Measurements from ENCODE around the gene CLMN. TPM values are rescaled to one million over a fixed set of nuclear protein-coding genes. Genes with fewer than 3 reads are reported as not detected.

CLMN gene
- total RNA-seq, 1 donor = 1.1 TPM

DNA sequence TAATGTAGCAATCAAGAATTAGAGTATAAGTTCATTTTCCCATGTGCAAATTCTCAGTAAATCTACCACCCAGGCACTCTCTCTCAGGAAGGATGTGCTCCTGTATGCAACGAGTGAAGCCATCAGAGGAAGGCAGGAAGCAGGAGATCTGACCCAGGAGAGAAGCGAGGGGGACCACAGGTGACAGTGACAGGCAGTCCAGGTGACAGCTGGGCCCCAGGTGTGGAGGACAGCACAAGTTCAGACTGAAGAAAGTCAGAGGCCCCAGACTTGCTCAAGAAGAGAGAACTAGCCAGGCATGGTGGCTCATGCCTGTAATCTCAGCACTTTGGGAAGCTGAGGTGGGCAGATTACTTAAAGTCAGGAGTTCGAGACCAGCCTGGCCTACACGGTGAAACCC lies 13.8 kb downstream of the CLMN start:
- Histone ChIP-seq H3K9me3 (ENCODE audit: low read depth, low read length) (no peaks in the 10 kb centered on the region), H3K4me1 (ENCODE audit: insufficient read depth, low read length) (no peaks in the 10 kb centered on the region), H4K20me1 (ENCODE audit: insufficient read depth, low read length) (no peaks in the 10 kb centered on the region), H2AFZ (ENCODE audit: low read length) (no peak overlapping the region), H3K79me2 (ENCODE audit: insufficient read depth, low read length) (no peaks in the 10 kb centered on the region), H3K27me3 (ENCODE audit: insufficient read depth, low read length) (peaks cover 13% of the 10 kb centered on the region), H3K4me3 (ENCODE audit: insufficient read depth, low read length) (no peak overlapping the region), H3K4me2 (ENCODE audit: insufficient read depth, low read length) (no peak overlapping the region), H3K27ac (ENCODE audit: low read depth, low read length) (no peak overlapping the region), H3K36me3 (ENCODE audit: insufficient read depth, low read length) (no peaks in the 10 kb centered on the region)
- DNase-seq (ENCODE audit: insufficient read length, low spot score, missing footprints) = no peak
- TF ChIP-seq, protein P1, sequence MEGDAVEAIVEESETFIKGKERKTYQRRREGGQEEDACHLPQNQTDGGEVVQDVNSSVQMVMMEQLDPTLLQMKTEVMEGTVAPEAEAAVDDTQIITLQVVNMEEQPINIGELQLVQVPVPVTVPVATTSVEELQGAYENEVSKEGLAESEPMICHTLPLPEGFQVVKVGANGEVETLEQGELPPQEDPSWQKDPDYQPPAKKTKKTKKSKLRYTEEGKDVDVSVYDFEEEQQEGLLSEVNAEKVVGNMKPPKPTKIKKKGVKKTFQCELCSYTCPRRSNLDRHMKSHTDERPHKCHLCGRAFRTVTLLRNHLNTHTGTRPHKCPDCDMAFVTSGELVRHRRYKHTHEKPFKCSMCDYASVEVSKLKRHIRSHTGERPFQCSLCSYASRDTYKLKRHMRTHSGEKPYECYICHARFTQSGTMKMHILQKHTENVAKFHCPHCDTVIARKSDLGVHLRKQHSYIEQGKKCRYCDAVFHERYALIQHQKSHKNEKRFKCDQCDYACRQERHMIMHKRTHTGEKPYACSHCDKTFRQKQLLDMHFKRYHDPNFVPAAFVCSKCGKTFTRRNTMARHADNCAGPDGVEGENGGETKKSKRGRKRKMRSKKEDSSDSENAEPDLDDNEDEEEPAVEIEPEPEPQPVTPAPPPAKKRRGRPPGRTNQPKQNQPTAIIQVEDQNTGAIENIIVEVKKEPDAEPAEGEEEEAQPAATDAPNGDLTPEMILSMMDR (IDR thresholded peaks at IDR 0.05; ENCODE audit: extremely low read depth, low read depth, low read length) = no peak

DNA sequence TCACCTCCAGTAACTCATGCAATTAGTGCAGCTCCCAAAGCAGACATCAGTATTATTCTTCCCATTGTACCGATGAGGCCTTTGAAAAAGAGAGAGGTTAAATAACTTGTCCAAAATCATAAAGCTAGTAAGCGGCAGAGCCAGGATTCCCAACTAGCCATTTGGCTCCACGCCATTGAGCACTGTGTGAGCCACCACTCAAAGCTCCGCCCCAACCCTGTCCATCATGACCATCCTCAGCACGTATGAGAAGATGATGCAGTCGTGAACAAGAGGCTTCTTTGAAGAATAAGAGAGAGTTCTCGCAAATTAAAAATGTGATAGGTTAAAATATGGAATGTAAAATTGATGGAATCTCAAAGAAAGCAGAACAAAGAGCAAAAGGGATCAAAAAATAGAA lies 14.6 kb downstream of the CLMN start:
- Histone ChIP-seq H2AFZ (ENCODE audit: low read length) (no peak overlapping the region), H3K27me3 (ENCODE audit: insufficient read depth, low read length) (peaks cover 13% of the 10 kb centered on the region), H3K36me3 (ENCODE audit: insufficient read depth, low read length) (no peaks in the 10 kb centered on the region), H3K79me2 (ENCODE audit: insufficient read depth, low read length) (no peaks in the 10 kb centered on the region), H3K4me1 (ENCODE audit: insufficient read depth, low read length) (no peaks in the 10 kb centered on the region), H3K27ac (ENCODE audit: low read depth, low read length) (no peak overlapping the region), H4K20me1 (ENCODE audit: insufficient read depth, low read length) (no peaks in the 10 kb centered on the region), H3K4me2 (ENCODE audit: insufficient read depth, low read length) (no peak overlapping the region), H3K4me3 (ENCODE audit: insufficient read depth, low read length) (no peak overlapping the region), H3K9me3 (ENCODE audit: low read depth, low read length) (no peaks in the 10 kb centered on the region)
- no peak for DNase-seq (ENCODE audit: insufficient read length, low spot score, missing footprints)
- TF ChIP-seq, protein P1 (IDR thresholded peaks at IDR 0.05; ENCODE audit: extremely low read depth, low read depth, low read length) = no peak

DNA sequence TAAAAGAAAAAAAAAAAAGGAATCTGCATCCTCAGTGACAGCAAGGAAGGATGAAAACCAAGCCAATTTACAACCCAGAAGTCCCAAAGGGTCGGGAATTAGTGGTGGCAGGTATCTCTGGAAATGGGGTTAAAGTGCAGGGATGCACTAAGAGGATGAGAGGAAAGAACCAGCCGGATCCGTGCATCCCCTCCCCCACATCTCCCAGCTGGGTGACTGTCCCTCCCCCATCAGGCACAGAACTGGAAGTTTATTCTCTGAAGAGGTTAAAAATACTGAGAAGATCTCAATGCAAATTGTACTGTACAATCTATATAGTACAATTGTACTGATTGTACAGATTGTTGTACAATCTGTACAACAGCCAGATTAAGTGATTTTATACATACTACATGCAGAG lies 15.4 kb downstream of the CLMN start:
- H4K20me1 ChIP-seq (ENCODE audit: insufficient read depth, low read length) = no peaks in the 10 kb centered on the region
- no peaks in the 10 kb centered on the region for H3K79me2 ChIP-seq (ENCODE audit: insufficient read depth, low read length)
- H3K4me1 ChIP-seq (ENCODE audit: insufficient read depth, low read length) = no peaks in the 10 kb centered on the region
- peaks cover 13% of the 10 kb centered on the region for H3K27me3 ChIP-seq (ENCODE audit: insufficient read depth, low read length)
- no peak overlapping the region for H3K4me3 ChIP-seq (ENCODE audit: insufficient read depth, low read length)
- no peak for DNase-seq (ENCODE audit: insufficient read length, low spot score, missing footprints)
- no peak overlapping the region for H3K4me2 ChIP-seq (ENCODE audit: insufficient read depth, low read length)
- H3K36me3 ChIP-seq (ENCODE audit: insufficient read depth, low read length) = no peaks in the 10 kb centered on the region
- TF ChIP-seq, protein P1 (IDR thresholded peaks at IDR 0.05; ENCODE audit: extremely low read depth, low read depth, low read length) = no peak
- no peak overlapping the region for H2AFZ ChIP-seq (ENCODE audit: low read length)
- no peak overlapping the region for H3K27ac ChIP-seq (ENCODE audit: low read depth, low read length)
- no peaks in the 10 kb centered on the region for H3K9me3 ChIP-seq (ENCODE audit: low read depth, low read length)

GRCh38 chr14:95303552-95303951 lies 16.2 kb downstream of the CLMN start:
- no peaks in the 10 kb centered on the region for H3K9me3 ChIP-seq (ENCODE audit: low read depth, low read length)
- no peak for DNase-seq (ENCODE audit: insufficient read length, low spot score, missing footprints)
- TF ChIP-seq, protein P1 (IDR thresholded peaks at IDR 0.05; ENCODE audit: extremely low read depth, low read depth, low read length) = no peak

More at GRCh38 chr14:95303552-95303951, 16.2 kb downstream of the CLMN start:
- H3K4me3 ChIP-seq (ENCODE audit: insufficient read depth, low read length) = no peak overlapping the region
- no peaks in the 10 kb centered on the region for H4K20me1 ChIP-seq (ENCODE audit: insufficient read depth, low read length)
- peaks cover 13% of the 10 kb centered on the region for H3K27me3 ChIP-seq (ENCODE audit: insufficient read depth, low read length)
- H3K4me1 ChIP-seq (ENCODE audit: insufficient read depth, low read length) = no peaks in the 10 kb centered on the region
- H3K27ac ChIP-seq (ENCODE audit: low read depth, low read length) = no peak overlapping the region
- no peak overlapping the region for H2AFZ ChIP-seq (ENCODE audit: low read length)
- no peaks in the 10 kb centered on the region for H3K79me2 ChIP-seq (ENCODE audit: insufficient read depth, low read length)
- no peaks in the 10 kb centered on the region for H3K36me3 ChIP-seq (ENCODE audit: insufficient read depth, low read length)
- no peak overlapping the region for H3K4me2 ChIP-seq (ENCODE audit: insufficient read depth, low read length)
